HuH-7 (cell line): ENCODE measurements around the gene ZSCAN30.
"Not testable (repeated sequence)": the region's sequence is repeated elsewhere in the genome, so short reads cannot be mapped to it uniquely, and the experiment has no call there.

Experiments
- DNase-seq: peaks from one replicate; pipeline ENCODE4 v3.0.0; 2011; ENCODE audit warnings: low spot score

ZSCAN30 gene

GRCh38 chr18:35236571-35237363 lies 53.3 kb downstream of the ZSCAN30 start:
- DNase-seq = no peak

GRCh38 chr18:35231052-35231451 lies 59.0 kb downstream of the ZSCAN30 start:
- DNase-seq = peak; percentile 26

- no peak for DNase-seq
These were observed 62.8 kb downstream of the ZSCAN30 start for GRCh38 chr18:35227254-35227653.

- no peak for DNase-seq
These were observed 66.2 kb downstream of the ZSCAN30 start for GRCh38 chr18:35223797-35224196.

- DNase-seq = no peak
These were observed 69.6 kb downstream of the ZSCAN30 start for GRCh38 chr18:35220424-35220823.

- not testable (repeated sequence) for DNase-seq
These were observed 70.7 kb downstream of the ZSCAN30 start for GRCh38 chr18:35219331-35219730.

GRCh38 chr18:35216611-35217010 lies 73.4 kb downstream of the ZSCAN30 start:
- DNase-seq = not testable (repeated sequence)

GRCh38 chr18:35215026-35215425 lies 75.0 kb downstream of the ZSCAN30 start:
- no peak for DNase-seq

GRCh38 chr18:35205746-35206458 lies 84.1 kb downstream of the ZSCAN30 start:
- DNase-seq = not testable (repeated sequence)

GRCh38 chr18:35205199-35205712 lies 84.8 kb downstream of the ZSCAN30 start:
- no peak for DNase-seq

GRCh38 chr18:35203067-35203466 lies 87.0 kb downstream of the ZSCAN30 start:
- no peak for DNase-seq

- no peak for DNase-seq
These were observed 88.6 kb downstream of the ZSCAN30 start for GRCh38 chr18:35201256-35201931.
